T-helper 2 cell treated with Interferon-gamma antibody and Interleukin-4, amounts not matched to agents 100 ng/mL and 5 ng/mL, for 36 hours (primary cell): Measurements from ENCODE around the gene GPR3. TPM values are rescaled to one million over a fixed set of nuclear protein-coding genes. Genes with fewer than 3 reads are reported as not detected.

Experiments used
- intact Hi-C: fragments of 100-400 bp; cut with micrococcal nuclease; formaldehyde crosslinking; loops from one replicate; pipeline ENCODE4 v1.15.1; 2023
- total RNA-seq: library from RNA; stranded (reverse); gene quantifications from 2 replicates; pipeline ENCODE4 v1.2.3, GENCODE V29; 2022

GPR3 gene
- total RNA-seq, 1 donor from 2014 or later = 0.39 TPM

- intact Hi-C loops = no loop called here
Observed at GRCh38 chr1:27358038-27358927, 34.1 kb upstream of the GPR3 start.

DNA sequence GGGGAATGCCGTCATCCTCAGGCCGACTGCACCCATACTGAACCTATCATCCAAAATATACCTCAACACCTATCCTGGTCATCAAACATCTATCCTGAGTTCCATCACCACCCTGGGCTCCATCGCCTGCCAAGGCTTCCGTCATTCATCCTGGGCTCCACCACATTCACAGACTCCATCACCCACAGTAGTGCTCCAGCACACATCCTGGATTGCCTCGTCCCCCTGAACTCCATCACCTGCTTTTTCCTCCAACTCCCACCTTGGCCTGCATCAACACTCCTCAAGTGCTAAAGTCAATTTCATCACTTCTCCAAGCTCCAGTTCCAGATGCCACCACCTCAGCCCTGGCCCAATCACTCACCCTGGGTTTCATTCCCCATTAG is 33.5 kb upstream of the GPR3 start:
- intact Hi-C loops = no loop called here

DNA sequence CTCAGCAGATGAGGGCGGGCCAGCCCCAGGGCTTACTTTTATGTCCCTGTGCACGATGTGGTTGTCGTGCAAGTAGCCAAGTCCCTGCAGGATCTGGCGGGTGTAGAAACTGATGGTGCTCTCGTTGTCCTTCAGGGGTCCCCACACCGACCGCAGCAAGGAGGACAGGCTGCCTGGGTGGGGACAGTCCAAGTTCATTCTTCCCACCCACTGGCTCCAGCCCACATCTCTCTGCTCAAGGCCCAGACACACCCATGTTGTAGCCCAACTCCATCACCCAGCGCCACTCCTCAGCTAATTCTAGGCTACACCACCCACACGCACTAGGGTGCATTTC is 32.6 kb upstream of the GPR3 start:
- intact Hi-C loops = no loop called here

DNA sequence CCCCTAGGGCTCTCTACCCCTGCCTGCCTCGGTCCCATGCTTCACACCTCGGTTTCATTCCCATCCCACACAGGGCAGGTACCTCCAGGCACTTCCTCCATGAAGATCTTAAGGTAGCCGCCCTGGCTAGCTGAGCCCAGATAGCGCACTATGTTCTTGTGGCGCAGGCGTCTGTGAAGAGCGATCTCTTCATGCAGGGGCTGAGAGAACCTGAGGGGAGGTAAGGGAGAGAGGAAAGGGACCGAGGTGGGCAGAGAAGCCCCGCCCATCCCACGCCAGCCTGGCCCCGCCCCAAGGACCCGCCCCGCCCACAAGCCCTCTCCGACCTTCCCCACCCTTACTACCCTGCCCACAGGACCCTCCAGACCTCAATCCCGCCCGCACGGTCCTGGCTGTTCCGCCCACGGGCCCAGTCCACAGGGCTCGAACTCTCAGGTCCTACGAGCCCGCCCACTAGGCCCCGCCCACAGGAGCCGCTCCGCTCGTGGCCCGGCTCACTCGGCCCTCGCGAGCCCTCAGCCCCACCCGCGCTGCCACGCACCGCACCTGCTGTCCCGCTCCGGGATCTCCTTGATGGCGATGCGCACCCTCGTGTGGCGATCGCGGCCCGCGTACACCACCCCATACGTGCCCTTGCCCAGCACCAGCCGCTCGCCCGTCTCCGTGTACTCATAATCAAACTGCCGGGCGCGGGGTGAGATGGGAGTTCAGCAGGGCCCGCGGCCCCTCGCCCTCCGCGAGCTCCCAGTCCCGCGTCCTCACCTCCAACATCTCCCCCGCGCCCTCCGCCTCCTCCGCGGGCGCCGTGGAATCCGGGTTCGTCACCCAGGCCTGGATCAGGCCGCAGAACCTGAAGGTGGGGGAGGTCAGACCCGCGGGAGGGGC is 32.0 kb upstream of the GPR3 start:
- intact Hi-C loops = no loop called here

DNA sequence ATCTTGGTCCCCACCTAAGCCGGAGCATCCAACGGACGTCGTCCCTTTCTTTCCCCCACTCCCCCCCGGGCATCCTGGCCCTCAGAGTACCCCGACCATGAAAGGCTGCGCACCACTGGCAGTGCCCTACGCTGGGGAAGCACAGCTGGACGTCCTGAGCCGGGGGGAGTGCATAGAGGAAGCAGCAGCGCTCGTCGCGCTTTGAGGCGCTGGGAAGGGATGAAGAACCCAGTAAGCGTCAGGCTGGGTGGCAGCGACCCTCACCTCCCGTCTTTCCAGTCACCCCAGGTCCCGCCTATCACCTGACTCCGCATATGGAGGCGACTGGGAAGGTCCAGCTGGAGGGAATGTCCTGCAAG is 31.4 kb upstream of the GPR3 start:
- intact Hi-C loops = no loop called here

GRCh38 chr1:27361553-27361952 is 30.9 kb upstream of the GPR3 start:
- intact Hi-C loops = no loop called here

DNA sequence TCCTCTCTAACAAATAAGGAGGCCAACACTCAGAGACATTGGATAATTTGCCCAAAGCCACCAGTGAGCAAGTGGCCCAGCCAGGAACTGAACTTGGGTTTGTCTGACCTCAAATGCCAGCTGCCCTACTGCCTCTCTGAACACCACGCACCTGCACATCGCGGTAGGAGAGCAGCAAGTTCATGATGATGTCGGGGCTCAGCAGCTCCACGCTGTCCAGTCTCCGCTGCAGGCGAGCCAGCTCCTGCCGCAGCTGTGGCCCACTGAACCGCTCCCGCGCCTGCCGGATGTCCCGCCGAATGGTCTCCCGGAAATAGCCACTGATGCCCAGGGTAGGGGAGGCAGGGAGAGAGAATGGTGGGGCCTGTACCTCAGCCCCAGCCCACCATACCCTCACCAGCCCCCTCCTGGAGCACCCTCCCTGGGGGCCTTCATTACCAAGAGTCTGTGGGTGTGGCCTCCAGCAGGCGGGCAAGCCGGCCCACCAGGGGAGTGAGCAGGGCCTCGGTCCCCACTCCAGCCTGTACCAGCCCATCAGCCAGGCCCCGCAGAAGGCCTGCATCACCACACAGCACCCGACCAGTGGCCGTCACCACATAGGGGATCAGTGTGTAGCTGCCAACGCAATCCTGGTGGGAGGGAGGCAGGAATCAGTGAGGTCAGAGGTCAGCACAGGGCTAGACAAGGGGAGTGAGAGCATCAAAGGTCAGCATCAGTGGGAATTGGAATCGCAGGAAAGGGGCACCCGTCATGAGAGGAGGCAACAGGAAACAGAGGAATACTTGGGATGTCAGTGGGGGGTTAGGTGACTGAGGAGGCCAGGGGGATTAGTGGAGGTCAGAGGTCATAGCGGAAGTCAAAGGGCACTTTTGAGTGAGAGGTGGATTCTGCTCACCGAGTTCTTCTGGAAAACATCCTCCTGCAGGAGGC is 28.4 kb upstream of the GPR3 start:
- intact Hi-C loops = no loop called here

GRCh38 chr1:27364696-27365371 is 27.6 kb upstream of the GPR3 start:
- intact Hi-C loops = loop anchor here (1.0 kb wide), 3 partner anchors 8 to 43 kb away; partner anchors contain the start of genes GPR3 and TMEM222

DNA sequence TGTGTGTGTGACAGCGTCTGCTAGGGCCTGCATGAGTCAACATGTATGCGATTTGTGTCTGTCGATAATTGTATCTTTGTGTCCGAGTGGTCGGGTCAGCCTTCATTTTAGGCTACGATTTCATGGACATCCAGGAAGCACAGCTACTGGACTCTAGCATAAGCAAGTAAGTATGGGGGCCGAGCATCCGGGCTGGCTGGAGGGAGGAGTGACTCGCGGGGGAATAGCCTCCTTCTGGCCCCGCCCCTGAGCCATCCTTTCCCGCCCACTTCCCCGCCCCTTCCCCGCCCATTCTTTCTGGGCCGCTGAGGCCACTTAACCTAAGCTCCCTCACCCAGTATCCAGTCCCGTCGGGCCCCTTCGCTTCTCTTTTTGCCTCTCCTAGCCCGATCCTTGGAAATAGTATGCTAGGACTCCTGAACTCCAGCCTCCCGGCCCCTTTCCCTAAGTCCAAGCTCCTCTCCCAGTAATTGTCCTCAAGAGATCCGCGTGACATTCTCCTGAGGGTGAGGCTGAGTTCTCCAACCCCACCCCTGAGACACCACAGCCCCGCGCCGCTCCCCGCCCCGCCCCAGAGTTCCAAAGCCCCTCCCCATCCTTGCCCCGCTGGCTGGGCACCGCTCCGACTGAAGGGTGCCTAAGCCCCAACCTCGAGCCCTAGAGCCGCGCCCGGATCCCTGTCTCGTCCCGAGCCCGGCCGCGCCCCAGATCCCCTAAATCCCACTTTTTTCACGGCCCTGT is 26.9 kb upstream of the GPR3 start:
- intact Hi-C loops = loop anchor here (1.0 kb wide), 3 partner anchors 8 to 43 kb away; partner anchors contain the start of genes GPR3 and TMEM222

GRCh38 chr1:27366113-27366410 is 26.4 kb upstream of the GPR3 start:
- intact Hi-C loops = no loop called here

GRCh38 chr1:27366411-27367159 is 25.8 kb upstream of the GPR3 start, which contains the start of gene MAP3K6:
Gene MAP3K6 (minus strand): TSS chr1:27366961. CDS start chr1:27366597, 364 bp downstream.
- intact Hi-C loops = no loop called here

- intact Hi-C loops = no loop called here
Observed at GRCh38 chr1:27367160-27367650, 25.2 kb upstream of the GPR3 start.

DNA sequence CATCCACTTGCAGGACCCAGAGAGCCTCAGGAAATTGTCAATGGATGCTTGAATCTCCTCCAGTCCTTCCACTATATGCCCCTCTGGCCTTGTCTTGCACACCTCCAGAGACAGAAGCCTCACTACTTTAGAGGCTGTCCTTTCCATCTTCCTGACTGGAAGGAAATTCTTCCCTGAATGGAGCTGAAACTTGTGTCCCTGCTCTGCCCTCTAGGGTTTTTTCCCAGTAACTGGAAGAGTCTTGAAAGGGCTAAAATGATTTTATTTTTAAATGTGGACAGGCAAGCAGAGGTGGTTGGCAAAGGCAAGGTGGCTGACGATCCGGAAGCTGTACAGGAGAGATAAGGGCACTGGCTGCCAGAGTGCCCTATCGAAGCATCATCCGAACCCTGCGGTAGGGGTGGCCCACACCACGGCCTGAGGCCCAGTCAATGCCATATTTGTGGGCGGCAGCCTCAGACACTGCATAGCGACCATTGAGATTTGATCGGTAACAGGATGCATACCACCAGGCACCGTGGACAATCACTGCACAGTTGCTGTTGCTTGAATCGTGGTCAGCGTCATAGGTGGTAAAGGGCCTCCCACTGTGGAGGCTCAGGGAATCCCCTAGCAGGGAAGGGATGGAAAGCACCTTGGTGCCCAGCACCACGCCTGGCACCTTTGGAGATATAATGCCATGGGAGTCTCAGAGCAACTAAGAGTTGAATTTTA is 23.4 kb upstream of the GPR3 start:
- intact Hi-C loops = no loop called here

GRCh38 chr1:27372022-27372807 is 20.2 kb upstream of the GPR3 start:
- intact Hi-C loops = no loop called here

GRCh38 chr1:27372808-27373690 is 19.4 kb upstream of the GPR3 start:
- intact Hi-C loops = no loop called here

GRCh38 chr1:27374362-27375086 is 17.9 kb upstream of the GPR3 start, which contains the start of gene FCN3:
Gene FCN3 (minus strand): TSS chr1:27374824. CDS start chr1:27374818, 6 bp downstream.
- intact Hi-C loops = no loop called here
